ENCODE data around the gene HACL1.

Gene HACL1

DNA sequence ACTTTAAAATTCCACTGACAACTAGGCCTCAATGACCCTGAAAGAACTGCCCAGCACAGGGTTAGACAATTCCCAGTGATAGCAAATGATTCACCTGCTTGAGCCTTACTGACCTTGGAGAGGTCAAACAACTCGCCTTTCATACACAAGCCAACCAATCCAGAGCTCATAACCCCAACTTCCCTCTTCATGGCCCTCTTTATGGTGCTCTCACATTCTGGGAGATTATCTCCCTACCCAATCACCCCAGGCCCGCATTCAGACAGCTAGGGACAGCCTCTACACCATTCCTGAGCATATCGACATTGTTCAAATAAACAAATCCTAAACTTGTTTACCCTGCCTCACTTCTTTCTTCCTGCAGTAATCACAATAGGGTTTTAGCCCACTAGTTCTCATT, 47.6 kb downstream of the HACL1 start:
- H3K27me3 ChIP-seq (replicated peaks; ENCODE audit: control insufficient read depth, insufficient read depth, low read length) = no peaks in the 10 kb centered on the region
- no peak for DNase-seq (ENCODE audit: extremely low read depth, insufficient read length)
- no peak for TF ChIP-seq CTCF (IDR thresholded peaks at IDR 0.05; ENCODE audit: insufficient read depth, low read length, poor library complexity, severe bottlenecking)
- no peak overlapping the region for H3K4me3 ChIP-seq (replicated peaks; ENCODE audit: low read depth, low read length)
- H3K36me3 ChIP-seq (ENCODE audit: control insufficient read depth, insufficient read depth, low read length) = no peaks in the 10 kb centered on the region; the same call in 1 of the 2 replicates

- no peak for DNase-seq (ENCODE audit: extremely low read depth, insufficient read length)
- no peaks in the 10 kb centered on the region for H3K27me3 ChIP-seq (replicated peaks; ENCODE audit: control insufficient read depth, insufficient read depth, low read length)
- TF ChIP-seq CTCF (IDR thresholded peaks at IDR 0.05; ENCODE audit: insufficient read depth, low read length, poor library complexity, severe bottlenecking) = no peak
- H3K4me3 ChIP-seq (replicated peaks; ENCODE audit: low read depth, low read length) = no peak overlapping the region
- H3K36me3 ChIP-seq (ENCODE audit: control insufficient read depth, insufficient read depth, low read length) = no peaks in the 10 kb centered on the region; the same call in 1 of the 2 replicates
These were observed 49.5 kb downstream of the HACL1 start for GRCh38 chr3:15551902-15552301.

DNA sequence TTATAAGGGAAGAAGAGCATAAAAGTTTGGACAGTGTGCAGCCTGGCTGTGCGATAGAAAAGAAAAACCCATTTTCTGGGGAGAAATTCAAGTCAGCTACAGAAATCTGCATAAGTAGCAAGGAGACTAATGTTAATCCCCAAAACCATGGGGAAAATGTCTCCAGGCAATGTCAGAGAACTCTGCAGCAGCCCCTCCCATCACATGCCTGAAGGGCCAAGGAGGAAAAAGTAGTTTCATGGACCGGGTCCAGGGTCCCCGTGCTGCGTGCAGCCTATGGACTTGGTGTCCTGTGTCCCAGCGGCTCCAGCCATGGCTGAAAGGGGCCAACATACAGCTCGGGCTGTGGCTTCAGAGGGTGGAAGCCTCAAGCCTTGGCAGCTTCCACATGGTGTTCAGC, 51.5 kb downstream of the HACL1 start:
- DNase-seq (ENCODE audit: extremely low read depth, insufficient read length) = no peak
- Histone ChIP-seq H3K36me3 (ENCODE audit: control insufficient read depth, insufficient read depth, low read length) (no peaks in the 10 kb centered on the region), H3K4me3 (replicated peaks; ENCODE audit: low read depth, low read length) (no peak overlapping the region), H3K27me3 (replicated peaks; ENCODE audit: control insufficient read depth, insufficient read depth, low read length) (no peaks in the 10 kb centered on the region)
- TF ChIP-seq CTCF (IDR thresholded peaks at IDR 0.05; ENCODE audit: insufficient read depth, low read length, poor library complexity, severe bottlenecking) = no peak

GRCh38 chr3:15542614-15543013, 58.8 kb downstream of the HACL1 start:
- no peaks in the 10 kb centered on the region; the same call in 1 of the 2 replicates for H3K27me3 ChIP-seq (replicated peaks; ENCODE audit: control insufficient read depth, insufficient read depth, low read length)
- no peak for DNase-seq (ENCODE audit: extremely low read depth, insufficient read length)
- H3K4me3 ChIP-seq (replicated peaks; ENCODE audit: low read depth, low read length) = no peak overlapping the region
- no peak for TF ChIP-seq CTCF (IDR thresholded peaks at IDR 0.05; ENCODE audit: insufficient read depth, low read length, poor library complexity, severe bottlenecking)
- H3K36me3 ChIP-seq (ENCODE audit: control insufficient read depth, insufficient read depth, low read length) = no peaks in the 10 kb centered on the region

DNA sequence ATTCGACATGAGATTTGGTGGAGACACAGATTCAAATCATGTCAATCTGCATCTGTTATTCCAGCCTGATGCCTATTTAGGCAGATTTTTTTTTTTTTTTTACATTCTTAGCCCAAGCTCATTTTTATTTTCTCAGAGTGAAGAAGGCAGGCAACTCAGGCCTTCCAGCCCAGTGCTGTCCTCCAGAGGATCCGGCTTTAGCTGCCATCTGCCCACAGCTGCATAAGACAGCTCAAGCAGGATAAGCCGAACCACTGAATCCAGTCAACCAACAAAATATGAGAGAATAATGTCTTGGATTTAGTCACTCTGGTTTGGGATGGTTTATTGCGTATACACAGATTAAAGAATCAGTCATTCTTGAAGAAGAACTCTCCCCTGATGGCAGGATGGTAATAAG, 60.0 kb downstream of the HACL1 start:
- DNase-seq (ENCODE audit: extremely low read depth, insufficient read length) = no peak
- H3K27me3 ChIP-seq (replicated peaks; ENCODE audit: control insufficient read depth, insufficient read depth, low read length) = no peaks in the 10 kb centered on the region; the same call in 1 of the 2 replicates
- no peaks in the 10 kb centered on the region for H3K36me3 ChIP-seq (ENCODE audit: control insufficient read depth, insufficient read depth, low read length)
- H3K4me3 ChIP-seq (replicated peaks; ENCODE audit: low read depth, low read length) = no peak overlapping the region
- TF ChIP-seq CTCF (IDR thresholded peaks at IDR 0.05; ENCODE audit: insufficient read depth, low read length, poor library complexity, severe bottlenecking) = no peak

- H3K36me3 ChIP-seq (ENCODE audit: control insufficient read depth, insufficient read depth, low read length) = no peaks in the 10 kb centered on the region
- DNase-seq (ENCODE audit: extremely low read depth, insufficient read length) = no peak
- H3K27me3 ChIP-seq (replicated peaks; ENCODE audit: control insufficient read depth, insufficient read depth, low read length) = no peaks in the 10 kb centered on the region; the same call in 1 of the 2 replicates
- no peak for TF ChIP-seq CTCF (IDR thresholded peaks at IDR 0.05; ENCODE audit: insufficient read depth, low read length, poor library complexity, severe bottlenecking)
- no peak overlapping the region for H3K4me3 ChIP-seq (replicated peaks; ENCODE audit: low read depth, low read length)
These were observed 62.3 kb downstream of the HACL1 start for GRCh38 chr3:15539066-15539465.
